OCI-LY7 (cell line): ENCODE results near the gene ZNF503.

Source experiments
- EZH2phosphoT487 ChIP-seq: fragments of 200-600 bp; sonication (generic); IDR thresholded peaks from 2 replicates; pipeline ENCODE4 v1.6.1; 2018; ENCODE audit warnings: low read depth, borderline replicate concordance, mild to moderate bottlenecking, mixed run types, antibody characterized with exemption, low read length, moderate library complexity, mixed read lengths
- TF ChIP-seq, protein P1 (sequence below): fragments of 200-600 bp; sonication (generic); conservative IDR thresholded peaks from 2 replicates; pipeline ENCODE4 v1.5.1; 2014; ENCODE audit warnings: mild to moderate bottlenecking, antibody characterized with exemption, low read length, moderate library complexity, mixed read lengths

DNA sequence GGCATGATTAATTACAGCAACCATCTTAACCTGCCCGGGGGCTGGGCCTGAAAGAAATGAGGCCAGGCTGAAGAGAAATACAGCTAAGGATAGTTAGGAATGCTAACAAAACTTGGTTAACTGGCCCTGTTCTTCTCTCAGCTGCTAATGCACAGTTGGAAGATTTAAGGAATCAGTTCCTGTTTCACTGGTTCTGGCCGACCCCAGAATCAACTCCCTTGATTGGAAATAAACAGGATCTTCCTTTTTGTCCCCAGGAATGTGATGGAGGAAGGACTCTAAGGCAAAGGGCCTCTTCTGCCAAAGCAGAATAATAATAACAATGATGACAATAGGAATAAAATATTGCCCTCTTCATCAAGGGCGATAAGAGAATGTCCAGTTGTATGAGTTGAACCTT lies 26.4 kb upstream of the ZNF503 start:
- TF ChIP-seq, protein P1, sequence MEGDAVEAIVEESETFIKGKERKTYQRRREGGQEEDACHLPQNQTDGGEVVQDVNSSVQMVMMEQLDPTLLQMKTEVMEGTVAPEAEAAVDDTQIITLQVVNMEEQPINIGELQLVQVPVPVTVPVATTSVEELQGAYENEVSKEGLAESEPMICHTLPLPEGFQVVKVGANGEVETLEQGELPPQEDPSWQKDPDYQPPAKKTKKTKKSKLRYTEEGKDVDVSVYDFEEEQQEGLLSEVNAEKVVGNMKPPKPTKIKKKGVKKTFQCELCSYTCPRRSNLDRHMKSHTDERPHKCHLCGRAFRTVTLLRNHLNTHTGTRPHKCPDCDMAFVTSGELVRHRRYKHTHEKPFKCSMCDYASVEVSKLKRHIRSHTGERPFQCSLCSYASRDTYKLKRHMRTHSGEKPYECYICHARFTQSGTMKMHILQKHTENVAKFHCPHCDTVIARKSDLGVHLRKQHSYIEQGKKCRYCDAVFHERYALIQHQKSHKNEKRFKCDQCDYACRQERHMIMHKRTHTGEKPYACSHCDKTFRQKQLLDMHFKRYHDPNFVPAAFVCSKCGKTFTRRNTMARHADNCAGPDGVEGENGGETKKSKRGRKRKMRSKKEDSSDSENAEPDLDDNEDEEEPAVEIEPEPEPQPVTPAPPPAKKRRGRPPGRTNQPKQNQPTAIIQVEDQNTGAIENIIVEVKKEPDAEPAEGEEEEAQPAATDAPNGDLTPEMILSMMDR, result no peak
- no peak for TF ChIP-seq EZH2phosphoT487
